Prostate gland (tissue), 2 donors: Measurements from ENCODE around the gene TEAD3.

Experiments used
- POLR2A ChIP-seq: fragments of 450-650 bp; IDR thresholded peaks from one replicate; pipeline ENCODE4 v1.6.1; 2016; ENCODE audit warnings: antibody characterized with exemption, mild to moderate bottlenecking
- POLR2AphosphoS5 ChIP-seq: sonication (generic); formaldehyde crosslinking; IDR thresholded peaks from one replicate; pipeline ENCODE4 v1.6.1; 2017; ENCODE audit warnings: antibody characterized with exemption
- TF ChIP-seq, protein P1 (sequence below), 4 experiments: fragments of 200-600 bp in 2 of 4; fragments of 450-650 bp in 2 of 4; sonication (generic) in 2 of 4; IDR thresholded peaks; 1 replicate in 3 of 4; 2 replicates in 1 of 4; pipeline ENCODE4 v1.5.1; 2016 to 2019; ENCODE audit warnings: antibody characterized with exemption in 4 of 4, mild to moderate bottlenecking in 2 of 4, moderate library complexity in 2 of 4

DNA sequence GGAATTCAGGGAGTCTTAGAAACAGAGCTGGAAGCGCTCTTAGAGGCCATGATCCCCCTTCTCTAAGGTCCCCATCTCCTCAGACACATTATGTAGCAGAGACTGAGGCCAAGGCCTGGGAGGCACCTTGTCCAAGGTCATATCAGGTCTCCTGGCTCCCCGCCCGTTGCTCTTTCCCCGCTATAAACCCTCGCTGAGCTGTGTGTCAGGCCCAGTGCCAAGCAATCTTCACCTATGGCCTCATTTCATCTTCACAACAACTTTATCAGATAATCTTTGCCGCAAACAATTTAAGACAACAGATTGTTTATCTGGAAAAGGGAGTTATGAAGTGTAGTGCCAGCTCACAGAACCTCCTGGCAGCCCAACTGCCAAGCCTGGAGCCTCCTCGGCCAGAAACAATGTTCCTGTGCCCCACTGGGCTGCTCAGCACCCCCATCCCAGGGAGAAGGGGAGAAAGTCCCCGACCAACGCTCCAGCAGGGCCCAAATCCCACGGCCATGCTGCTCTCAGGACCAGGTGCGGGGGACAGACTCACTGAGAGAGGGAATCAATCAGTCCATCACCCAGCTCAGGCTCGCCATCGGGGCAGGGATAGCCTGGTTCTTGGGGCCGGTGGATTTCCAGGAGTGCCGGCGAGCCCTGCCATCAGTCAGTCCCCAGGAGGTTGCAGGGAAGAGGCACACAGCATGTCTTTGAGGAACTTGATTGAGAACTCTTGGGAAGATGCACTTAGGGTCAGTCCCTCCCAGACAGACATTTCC, 61.6 kb downstream of the TEAD3 start:
- TF ChIP-seq, protein P1, sequence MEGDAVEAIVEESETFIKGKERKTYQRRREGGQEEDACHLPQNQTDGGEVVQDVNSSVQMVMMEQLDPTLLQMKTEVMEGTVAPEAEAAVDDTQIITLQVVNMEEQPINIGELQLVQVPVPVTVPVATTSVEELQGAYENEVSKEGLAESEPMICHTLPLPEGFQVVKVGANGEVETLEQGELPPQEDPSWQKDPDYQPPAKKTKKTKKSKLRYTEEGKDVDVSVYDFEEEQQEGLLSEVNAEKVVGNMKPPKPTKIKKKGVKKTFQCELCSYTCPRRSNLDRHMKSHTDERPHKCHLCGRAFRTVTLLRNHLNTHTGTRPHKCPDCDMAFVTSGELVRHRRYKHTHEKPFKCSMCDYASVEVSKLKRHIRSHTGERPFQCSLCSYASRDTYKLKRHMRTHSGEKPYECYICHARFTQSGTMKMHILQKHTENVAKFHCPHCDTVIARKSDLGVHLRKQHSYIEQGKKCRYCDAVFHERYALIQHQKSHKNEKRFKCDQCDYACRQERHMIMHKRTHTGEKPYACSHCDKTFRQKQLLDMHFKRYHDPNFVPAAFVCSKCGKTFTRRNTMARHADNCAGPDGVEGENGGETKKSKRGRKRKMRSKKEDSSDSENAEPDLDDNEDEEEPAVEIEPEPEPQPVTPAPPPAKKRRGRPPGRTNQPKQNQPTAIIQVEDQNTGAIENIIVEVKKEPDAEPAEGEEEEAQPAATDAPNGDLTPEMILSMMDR (IDR thresholded peaks at IDR 0.05): no peak
- TF ChIP-seq POLR2A (no peak), POLR2AphosphoS5 (no peak)
